Activated T-cell treated with anti-CD3 and anti-CD28 coated beads for 1 hour (primary cell): Measurements from ENCODE around the gene TRIB2.
A peak's percentile ranks its signal among the peaks of the same experiment; 100 is the strongest.
"Not testable (repeated sequence)": the region's sequence is repeated elsewhere in the genome, so short reads cannot be mapped to it uniquely, and the experiment has no call there.

Experiments used
- DNase-seq: peaks from one replicate; pipeline ENCODE4 v3.0.0-alpha.2; 2020; ENCODE audit warnings: low read depth

Gene TRIB2

GRCh38 chr2:12716282-12717190, at the start of gene TRIB2:
Gene TRIB2, plus strand, starts transcription at chr2:12716936. Its CDS starts 1,372 bp downstream, at chr2:12718308.
- DNase-seq: peak; percentile 91

GRCh38 chr2:12669036-12669435, 47.7 kb upstream of the TRIB2 start:
- no peak for DNase-seq

- DNase-seq: no peak
Observed at GRCh38 chr2:12672711-12673315, 43.9 kb upstream of the TRIB2 start.

- no peak for DNase-seq
Observed at GRCh38 chr2:12674644-12675328, 42.0 kb upstream of the TRIB2 start.

- DNase-seq: no peak
Observed at GRCh38 chr2:12675352-12675795, 41.4 kb upstream of the TRIB2 start.

- DNase-seq: no peak
Observed at GRCh38 chr2:12675801-12676200, 40.9 kb upstream of the TRIB2 start.

GRCh38 chr2:12676771-12677170, 40.0 kb upstream of the TRIB2 start:
- no peak for DNase-seq

GRCh38 chr2:12678186-12678585, 38.5 kb upstream of the TRIB2 start:
- no peak for DNase-seq

- DNase-seq: no peak
Observed at GRCh38 chr2:12679550-12680072, 37.1 kb upstream of the TRIB2 start.

GRCh38 chr2:12680115-12680514, 36.6 kb upstream of the TRIB2 start:
- DNase-seq: not testable (repeated sequence)

- DNase-seq: no peak
Observed at GRCh38 chr2:12682017-12682416, 34.7 kb upstream of the TRIB2 start.

- DNase-seq: no peak
Observed at GRCh38 chr2:12683457-12684100, 33.2 kb upstream of the TRIB2 start.

- no peak for DNase-seq
Observed at GRCh38 chr2:12684471-12684936, 32.2 kb upstream of the TRIB2 start.

GRCh38 chr2:12685145-12685544, 31.6 kb upstream of the TRIB2 start:
- no peak for DNase-seq

GRCh38 chr2:12685956-12686355, 30.8 kb upstream of the TRIB2 start:
- no peak for DNase-seq

- DNase-seq: no peak
Observed at GRCh38 chr2:12686708-12687283, 29.9 kb upstream of the TRIB2 start.

- no peak for DNase-seq
Observed at GRCh38 chr2:12688091-12688490, 28.6 kb upstream of the TRIB2 start.

GRCh38 chr2:12688893-12689292, 27.8 kb upstream of the TRIB2 start:
- no peak for DNase-seq

- DNase-seq: no peak
Observed at GRCh38 chr2:12693509-12693908, 23.2 kb upstream of the TRIB2 start.

GRCh38 chr2:12694990-12695774, 21.6 kb upstream of the TRIB2 start:
- no peak for DNase-seq

GRCh38 chr2:12697617-12698016, 19.1 kb upstream of the TRIB2 start:
- DNase-seq: no peak
